AML-193 (cell line): Measurements from ENCODE around the gene FAM174C.
A peak's percentile ranks its signal among the peaks of the same experiment; 100 is the strongest.

Experiments used
- DNase-seq, 2 experiments: peaks; one replicate each; lab custom pipeline; 2025; lab: John Stamatoyannopoulos, UW

Gene FAM174C

GRCh38 chr19:1261798-1262622 lies 13.3 kb upstream of the FAM174C start:
- DNase-seq, result no peak

GRCh38 chr19:1262623-1263123 lies 12.7 kb upstream of the FAM174C start:
- no peak for DNase-seq

GRCh38 chr19:1263188-1263587 lies 12.1 kb upstream of the FAM174C start:
- DNase-seq, result no peak

GRCh38 chr19:1264801-1265614 lies 10.3 kb upstream of the FAM174C start:
- DNase-seq, result no peak

GRCh38 chr19:1265615-1266128 lies 9.7 kb upstream of the FAM174C start:
- DNase-seq, result no peak

- peak; percentile 59 to 60 for DNase-seq
Observed at GRCh38 chr19:1266129-1266915, 9.0 kb upstream of the FAM174C start.

GRCh38 chr19:1266916-1267476 lies 8.3 kb upstream of the FAM174C start:
- DNase-seq, result peak; percentile 15 to 33

GRCh38 chr19:1267477-1268225 lies 7.7 kb upstream of the FAM174C start:
- no peak for DNase-seq

- DNase-seq, result no peak
Observed at GRCh38 chr19:1268226-1269064, 6.9 kb upstream of the FAM174C start.

GRCh38 chr19:1269065-1269477 lies 6.3 kb upstream of the FAM174C start, which contains the start of gene CIRBP:
CIRBP (plus strand) TSS chr19:1269332; CDS start chr19:1270934, 1,602 bp downstream.
- DNase-seq, result peak; percentile 94 to 95

GRCh38 chr19:1269478-1270212 lies 5.7 kb upstream of the FAM174C start:
- peak; percentile 60 to 68 for DNase-seq

GRCh38 chr19:1270213-1270853 lies 5.0 kb upstream of the FAM174C start:
- DNase-seq, result no peak

GRCh38 chr19:1270854-1271527 lies 4.3 kb upstream of the FAM174C start:
- no peak for DNase-seq

- DNase-seq, result no peak
Observed at GRCh38 chr19:1271528-1272422, 3.6 kb upstream of the FAM174C start.

- DNase-seq, result no peak
Observed at GRCh38 chr19:1272423-1273262, 2.7 kb upstream of the FAM174C start.
